HG03565 (cell line): ENCODE results near the gene EGR1.
"Not testable (repeated sequence)": the region's sequence is repeated elsewhere in the genome, so short reads cannot be mapped to it uniquely, and the experiment has no call there.

Experiments used
- ATAC-seq: cut with Tn5 transposase; IDR thresholded peaks from one replicate; pipeline ENCODE4 v1.9.1; 2021; ENCODE audit warnings: mild to moderate bottlenecking, moderate library complexity; ENCODE audit not compliant: unreplicated experiment

The EGR1 gene

DNA sequence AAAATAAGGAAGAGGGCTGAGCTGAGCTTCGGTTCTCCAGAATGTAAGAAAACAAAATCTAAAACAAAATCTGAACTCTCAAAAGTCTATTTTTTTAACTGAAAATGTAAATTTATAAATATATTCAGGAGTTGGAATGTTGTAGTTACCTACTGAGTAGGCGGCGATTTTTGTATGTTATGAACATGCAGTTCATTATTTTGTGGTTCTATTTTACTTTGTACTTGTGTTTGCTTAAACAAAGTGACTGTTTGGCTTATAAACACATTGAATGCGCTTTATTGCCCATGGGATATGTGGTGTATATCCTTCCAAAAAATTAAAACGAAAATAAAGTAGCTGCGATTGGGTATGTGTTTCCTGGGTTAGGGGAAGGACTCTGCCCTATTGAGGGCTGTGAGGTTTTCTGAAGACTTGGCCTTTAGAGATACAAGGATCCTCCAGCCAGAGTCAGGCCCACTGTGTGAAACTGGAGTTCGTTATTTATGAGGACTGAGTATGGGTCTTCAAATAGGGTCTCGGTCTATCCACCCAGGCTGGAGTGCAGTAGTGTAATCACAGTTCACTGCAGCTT is 3.8 kb downstream of the EGR1 start:
- no peak for ATAC-seq

- ATAC-seq: no peak
Observed at GRCh38 chr5:138469540-138470321, 4.5 kb downstream of the EGR1 start.

DNA sequence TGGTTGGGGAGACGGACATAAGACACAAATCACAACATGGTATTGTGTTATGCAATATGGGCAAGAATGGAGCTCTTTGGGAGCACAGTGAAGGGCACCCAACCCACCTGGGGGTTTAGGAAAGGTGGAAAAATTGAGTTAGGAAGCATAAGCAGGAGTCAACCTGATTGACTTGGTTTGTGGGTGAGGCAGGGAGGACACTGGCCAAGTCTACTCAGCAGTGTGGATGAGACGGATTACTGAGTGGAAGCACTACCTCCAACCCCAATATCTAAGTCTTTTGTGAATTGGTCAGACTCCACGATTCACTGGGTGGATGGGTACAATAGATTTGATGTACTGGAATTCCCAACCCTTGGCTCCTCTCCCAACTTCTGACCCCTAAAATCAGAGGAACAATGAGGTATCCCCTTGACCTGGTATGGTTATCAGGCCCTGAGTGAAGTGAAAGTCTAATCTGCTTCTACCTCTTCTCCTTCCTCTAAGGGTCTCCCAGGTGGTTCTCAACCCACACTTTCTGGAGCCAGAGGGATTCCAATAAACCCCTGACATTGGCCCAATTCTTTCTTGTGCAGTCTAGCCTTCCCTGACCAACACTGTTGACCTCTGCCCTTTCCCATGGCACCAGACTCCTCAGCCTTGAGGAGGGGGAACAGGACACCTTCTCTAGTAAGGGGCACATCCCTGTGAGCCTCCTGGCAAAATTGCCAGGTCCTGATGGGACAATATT is 5.2 kb downstream of the EGR1 start:
- ATAC-seq: no peak

- ATAC-seq: no peak
Observed at GRCh38 chr5:138471052-138471361, 5.7 kb downstream of the EGR1 start.

DNA sequence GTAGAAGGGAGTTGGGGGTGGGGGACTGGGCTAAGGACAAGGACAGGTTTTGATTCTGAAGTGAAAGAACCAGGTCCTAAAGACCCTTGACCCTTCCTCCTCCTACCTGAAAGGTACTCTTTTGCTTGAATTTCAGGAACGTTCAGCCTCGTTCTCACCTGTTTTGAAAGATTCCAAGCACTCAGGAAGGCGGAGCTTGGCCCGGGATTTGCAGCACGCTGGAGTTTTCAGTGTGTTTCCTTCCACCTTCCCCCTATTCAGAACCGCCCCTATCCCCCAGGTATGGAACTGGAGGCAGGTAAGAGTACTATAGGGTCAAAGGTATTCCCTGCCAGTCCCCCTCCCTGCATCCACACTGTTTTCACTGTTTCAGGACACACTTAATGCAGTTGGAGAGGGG is 7.1 kb downstream of the EGR1 start:
- no peak for ATAC-seq

DNA sequence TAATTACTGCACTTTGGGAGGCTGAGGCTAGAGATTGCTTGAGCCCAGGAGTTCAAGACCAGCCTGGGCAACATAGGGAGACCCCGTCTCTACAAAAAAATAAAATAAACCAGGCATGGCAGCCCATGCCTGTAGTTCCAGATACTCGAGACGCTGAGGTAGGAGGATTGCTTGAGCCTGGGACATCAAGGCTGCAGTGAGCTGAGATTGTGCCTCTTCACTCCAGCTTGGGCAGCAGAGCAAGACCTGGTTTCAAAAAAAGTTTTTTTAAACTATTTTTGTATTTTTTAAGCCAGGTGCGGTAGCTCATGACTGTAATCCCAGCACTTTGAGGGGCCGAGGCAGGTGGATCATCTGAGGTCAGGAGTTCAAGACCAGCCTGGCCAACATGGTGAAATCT is 7.9 kb downstream of the EGR1 start:
- ATAC-seq: not testable (repeated sequence)

GRCh38 chr5:138476918-138477317 is 11.6 kb downstream of the EGR1 start:
- ATAC-seq: no peak

DNA sequence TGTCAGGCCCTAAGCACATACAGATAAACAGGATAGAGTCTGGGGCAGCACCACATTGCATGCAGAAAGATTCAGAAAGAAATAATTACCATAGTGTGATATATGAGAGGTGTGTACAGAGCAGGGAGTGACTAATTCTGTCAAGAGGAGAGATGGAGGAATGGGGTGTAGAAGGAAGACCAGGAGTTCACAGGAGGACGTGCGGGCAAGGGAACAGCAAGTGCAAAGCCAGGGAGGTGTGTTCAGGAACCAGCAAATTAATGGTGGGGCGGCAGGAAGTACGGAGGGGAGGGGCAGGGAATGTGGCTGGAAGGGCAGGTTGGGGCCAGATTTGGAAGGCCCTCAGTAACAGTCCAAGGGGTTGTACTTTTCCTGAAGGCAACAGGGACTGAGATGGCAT is 17.4 kb downstream of the EGR1 start:
- ATAC-seq: no peak

DNA sequence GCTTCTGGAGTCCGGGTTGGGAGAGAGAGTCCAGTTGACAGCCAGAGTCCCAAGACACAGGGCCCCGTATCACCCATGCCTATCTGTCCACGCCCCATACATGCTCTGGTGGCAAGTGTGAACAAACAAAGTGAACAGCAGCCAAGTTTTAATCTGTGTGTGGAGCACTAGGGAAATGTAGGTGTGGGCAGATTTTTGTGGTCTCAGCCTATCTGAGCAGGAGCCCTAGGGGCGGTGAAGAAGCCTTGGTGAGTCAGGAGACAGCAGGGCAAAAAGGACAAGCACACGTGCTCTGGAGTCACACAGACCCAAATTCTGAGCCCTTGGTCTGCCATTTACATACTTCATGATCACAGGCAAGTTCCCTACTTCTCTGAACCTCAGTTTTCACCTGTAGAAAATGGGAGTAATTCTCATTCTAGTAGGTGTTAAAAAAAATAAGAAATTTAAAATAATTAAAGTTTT is 23.2 kb downstream of the EGR1 start:
- no peak for ATAC-seq

DNA sequence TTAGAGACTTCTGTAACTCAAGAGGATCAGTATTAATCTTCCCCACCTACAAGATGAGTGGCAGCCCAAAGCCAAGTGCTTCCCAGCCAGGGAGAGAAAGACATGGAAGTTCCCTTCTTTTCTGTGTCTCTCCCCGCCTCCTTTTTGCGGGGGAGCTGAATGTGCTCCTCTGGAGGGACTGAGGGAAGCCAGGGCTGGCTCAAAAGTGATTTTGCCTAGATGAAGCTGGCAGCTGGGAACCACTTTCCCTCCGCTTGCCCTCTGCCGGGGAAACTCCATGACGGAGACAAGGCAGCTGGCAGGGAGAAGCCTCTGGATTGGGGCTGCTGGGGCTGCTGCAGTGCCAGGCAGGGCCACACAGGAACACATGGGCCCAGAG is 24.4 kb downstream of the EGR1 start:
- no peak for ATAC-seq

DNA sequence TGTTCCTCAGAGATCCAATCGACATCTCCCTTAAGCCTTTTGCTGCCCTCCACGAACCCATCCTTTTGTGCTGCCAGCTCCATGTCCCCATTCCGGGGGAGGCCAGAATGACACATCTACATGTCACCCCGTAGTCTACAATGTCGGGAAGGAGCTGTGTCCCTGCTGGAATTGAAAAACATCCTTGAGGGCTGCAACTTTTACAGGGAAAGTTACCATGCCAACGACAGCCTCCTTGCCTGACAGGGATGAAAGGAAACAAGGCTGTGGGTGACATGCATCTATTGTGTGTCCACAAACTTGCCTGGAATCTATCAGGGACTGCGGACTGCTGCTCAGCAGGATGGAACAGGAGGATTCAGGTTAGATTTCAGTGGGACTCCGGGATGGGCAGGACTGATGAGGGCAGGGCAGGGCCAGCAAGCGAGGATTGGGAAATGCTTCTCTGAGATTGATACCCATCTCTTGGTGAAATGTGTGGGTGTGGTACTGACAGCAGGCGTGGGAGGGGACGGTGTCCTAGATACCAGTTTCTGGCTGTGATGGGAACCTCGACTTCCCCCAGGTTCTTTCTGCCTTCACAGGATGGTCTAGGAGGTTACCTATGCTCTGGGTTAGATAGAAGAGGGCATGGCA is 25.5 kb downstream of the EGR1 start:
- no peak for ATAC-seq

GRCh38 chr5:138491284-138491648 is 26.0 kb downstream of the EGR1 start:
- no peak for ATAC-seq

DNA sequence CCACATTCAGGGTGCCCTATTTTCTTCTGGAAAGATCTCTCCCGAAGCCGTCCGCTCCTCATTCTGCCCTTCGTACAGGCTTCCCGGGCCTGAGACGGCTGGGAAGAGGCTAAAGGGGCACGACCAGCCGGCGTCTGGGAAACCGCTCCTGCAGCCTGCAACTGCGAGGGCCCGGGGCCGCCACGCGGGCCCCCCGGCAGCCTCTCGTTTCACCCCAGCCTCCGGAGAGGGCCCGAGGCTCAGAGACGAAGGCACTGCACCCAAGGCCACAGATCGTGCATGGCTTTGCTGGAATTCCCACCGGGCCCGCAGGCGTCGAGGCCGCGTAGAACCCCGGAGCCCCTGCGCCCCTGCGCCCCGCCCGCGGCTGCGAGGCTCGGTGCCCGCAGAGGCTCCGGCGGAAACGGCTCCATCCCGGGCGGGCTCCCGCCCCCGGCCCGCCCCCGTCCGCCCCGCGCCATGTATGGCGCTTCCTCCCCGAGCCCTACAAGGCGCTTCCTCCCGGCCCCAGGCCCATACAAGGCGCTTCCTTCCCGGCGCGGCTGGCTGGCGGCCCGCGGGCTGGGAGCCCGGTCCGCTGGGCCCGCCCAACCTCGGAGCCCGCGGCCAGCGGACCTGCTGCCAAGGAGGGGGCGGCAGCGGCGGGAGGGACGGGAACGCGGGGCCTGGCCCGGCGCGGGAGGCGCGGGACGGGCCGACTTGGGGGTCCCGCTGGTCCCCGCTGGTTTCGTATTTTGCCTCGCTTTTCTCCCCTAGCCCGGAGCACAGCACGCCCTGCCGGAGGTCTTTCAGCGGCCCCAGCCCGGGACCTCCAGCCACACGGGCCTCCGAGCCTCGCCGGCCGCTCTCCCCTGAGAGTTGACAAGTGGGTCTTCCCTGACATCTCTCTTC is 26.6 kb downstream of the EGR1 start:
- ATAC-seq: peak; percentile 97

GRCh38 chr5:138492560-138493045 is 27.3 kb downstream of the EGR1 start:
- ATAC-seq: no peak

- no peak for ATAC-seq
Observed at GRCh38 chr5:138495351-138495750, 30.1 kb downstream of the EGR1 start.

GRCh38 chr5:138498376-138498775 is 33.1 kb downstream of the EGR1 start:
- ATAC-seq: no peak

GRCh38 chr5:138502121-138502520 is 36.8 kb downstream of the EGR1 start:
- no peak for ATAC-seq

DNA sequence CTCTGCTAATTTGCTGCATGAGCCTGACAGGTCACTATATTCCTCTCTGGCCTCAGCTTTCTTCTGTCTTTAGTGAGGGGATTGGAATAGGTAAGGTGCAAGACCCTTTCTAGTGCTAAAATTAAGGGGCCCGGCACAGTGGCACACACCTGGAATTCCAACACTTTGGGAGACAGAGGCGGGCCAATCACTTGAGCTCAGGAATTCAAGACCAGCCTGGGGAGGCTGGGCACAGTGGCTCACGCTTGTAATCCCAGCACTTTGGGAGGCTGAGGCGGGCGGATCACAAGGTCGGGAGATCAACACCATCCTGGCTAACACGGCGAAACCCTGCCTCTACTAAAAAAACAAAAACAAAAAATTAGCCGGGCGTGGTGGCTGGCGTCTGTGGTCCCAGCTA is 37.2 kb downstream of the EGR1 start:
- ATAC-seq: no peak

DNA sequence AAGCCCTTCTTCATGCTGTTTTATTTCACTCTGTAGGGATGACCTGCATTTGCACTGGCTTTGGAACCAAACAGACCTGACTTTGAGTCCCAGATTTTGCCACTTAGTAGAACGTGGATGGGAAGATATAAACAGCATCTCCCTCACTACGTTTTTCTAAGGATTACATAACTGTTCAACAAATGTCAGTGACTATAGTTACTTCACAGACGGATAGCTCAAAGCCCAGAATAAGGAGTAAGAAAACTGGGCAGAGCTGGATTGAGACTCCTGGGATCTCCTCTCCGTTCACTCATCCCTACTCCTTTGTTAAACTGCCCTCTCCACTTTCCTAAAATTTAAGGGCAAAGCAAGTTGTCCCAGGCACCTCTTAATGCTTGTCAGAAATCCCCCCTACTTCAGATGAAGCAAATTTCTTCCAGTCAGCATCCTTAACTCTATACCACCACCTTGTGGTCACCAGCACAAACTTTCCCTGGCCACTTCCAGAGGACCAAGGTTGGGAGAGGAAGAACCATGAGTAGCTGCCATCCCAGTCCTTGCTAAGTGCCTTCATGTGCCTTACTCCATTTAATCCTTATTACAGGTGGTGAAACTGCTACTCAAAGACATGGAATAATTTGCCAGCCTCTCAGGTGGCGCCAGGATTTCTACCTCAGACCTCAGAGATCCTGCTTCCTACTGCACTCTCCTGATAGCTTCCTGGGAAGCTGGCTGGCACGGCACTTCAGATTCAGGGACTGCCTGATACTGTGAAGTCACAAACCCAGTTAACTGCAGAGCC is 38.4 kb downstream of the EGR1 start:
- ATAC-seq: no peak

- ATAC-seq: no peak
Observed at GRCh38 chr5:138504799-138505198, 39.5 kb downstream of the EGR1 start.
